Pulmonary artery endothelial cell (primary cell): ENCODE measurements around the gene GLRX5. TPM values are rescaled to one million over a fixed set of nuclear protein-coding genes. Genes with fewer than 3 reads are reported as not detected.

Experiments used
- DNase-seq: peaks from one replicate; pipeline ENCODE4 v3.0.0-alpha.2; 2011; ENCODE audit warnings: low read depth, low spot score
- total RNA-seq: library from RNA; depleted of rRNA; stranded (reverse); fragments of >200 nt; gene quantifications from 2 replicates; pipeline ENCODE4 v1.2.3, GENCODE V29; 2014

The GLRX5 gene
- total RNA-seq, 1 donor from 2014 or later: 65.7 TPM

DNA sequence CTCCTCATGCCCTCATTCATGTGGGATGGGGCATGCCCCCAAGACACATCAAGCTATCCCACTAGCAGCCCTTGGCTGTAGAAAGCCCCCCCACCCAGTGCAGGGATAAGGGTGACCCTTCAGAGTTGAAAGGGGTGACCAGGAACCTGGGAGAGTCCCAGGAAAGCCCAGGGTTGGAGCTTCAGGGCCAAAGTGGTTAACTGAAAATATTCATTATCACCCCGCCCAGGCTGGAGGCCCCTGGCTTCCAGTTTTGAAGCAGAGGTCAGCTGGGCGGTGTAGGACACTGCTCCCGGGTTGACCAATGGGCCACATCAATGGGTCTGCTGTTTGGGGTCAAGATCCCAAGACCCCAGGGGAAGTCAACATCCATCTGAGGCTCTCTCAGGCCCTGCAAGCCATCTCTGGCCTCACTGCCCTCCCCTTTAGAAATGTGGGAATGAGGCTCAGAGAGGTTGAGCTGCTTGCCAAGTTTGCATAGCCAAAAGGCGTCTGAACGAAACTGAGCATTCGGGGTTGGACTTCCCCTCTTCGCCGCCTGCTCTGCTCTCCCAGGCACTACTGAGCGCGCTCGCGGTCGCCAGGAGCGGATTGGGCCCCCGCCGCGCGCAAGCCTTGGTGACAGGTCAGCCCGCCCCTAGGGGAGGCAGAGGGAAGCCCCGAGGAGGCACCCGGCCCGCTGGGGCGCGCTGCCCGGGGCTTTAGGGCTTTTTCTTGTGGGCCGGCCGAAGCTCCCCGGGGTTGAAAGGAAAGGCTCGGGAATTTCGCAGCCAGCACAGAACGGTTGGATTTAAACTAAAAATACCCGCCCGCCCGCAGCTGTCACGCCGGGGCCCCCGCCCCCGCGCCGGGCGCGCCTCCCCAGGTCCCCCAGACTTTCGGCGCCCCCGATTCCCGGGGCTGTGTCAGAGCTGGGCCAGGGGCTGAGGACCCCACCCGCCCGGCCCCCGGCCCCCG is 19.0 kb upstream of the GLRX5 start:
- DNase-seq: no peak

DNA sequence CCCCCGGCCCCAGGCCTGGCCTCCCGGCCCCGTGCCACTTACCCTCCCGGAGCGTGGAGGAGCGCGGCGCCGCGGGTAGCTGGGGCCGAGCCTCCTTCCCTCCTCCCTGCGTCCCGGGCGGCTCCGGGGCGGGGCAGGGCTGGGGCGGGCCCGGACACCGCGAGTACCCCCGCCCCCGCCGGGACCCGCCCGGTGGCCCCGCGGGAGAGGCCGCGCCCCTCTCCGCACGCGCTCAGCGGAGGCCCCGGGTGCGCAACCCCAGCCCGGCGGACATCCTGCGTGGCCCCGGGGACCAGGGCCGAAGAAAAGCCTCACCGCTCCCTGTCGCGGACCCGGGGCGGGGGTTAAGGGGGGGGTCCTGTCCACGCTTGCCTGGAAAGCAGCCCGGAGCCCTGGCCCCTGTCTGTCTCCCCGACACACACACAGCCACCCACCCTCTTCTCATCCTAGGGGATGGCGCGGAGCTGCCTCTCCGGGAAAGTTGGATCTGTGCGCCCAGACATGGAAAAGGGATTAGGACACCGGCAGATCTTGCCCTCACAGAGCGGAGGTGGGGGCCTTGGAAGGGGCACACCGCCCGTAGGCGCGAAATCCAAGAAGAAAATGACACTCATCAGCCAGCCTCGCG is 18.2 kb upstream of the GLRX5 start, which contains the start of gene SYNE3:
SYNE3 (minus strand) TSS at position 97 of the 628 bp plus-strand sequence. CDS start 40,829 bp downstream, outside the sequence.
- DNase-seq: no peak

DNA sequence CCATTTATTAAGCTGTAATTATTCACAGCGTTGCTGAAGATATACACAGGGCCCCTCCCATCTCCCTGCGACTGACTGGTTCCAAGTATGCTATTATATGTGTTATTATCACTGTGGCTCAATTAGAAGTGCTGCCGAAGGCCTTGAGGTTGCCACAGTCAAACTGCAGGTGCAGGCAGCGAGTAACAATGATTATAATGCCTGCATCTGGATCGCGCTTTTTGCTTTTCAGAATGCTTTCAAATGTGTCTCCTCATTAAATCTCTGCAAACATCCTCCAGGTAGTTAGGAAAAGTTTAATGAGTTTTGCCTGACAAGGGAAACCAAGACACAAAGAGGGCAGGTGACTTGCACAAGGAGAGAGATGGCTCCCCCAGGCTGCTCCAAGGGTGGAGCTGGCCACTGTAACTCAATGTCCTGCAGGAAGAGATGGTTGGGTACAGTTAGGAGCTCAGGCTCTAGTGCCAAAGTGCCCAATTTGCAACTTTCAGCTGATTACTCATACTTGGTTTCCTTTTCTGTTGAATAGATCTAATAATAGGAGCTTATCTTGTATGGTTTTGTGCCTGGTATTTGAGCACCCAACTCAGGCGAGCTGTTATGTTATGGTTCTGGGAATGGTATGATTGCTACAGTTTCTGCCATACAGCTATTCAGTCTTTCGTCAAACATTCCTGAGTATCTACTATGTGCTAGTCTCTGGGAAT is 16.7 kb upstream of the GLRX5 start:
- DNase-seq: no peak

DNA sequence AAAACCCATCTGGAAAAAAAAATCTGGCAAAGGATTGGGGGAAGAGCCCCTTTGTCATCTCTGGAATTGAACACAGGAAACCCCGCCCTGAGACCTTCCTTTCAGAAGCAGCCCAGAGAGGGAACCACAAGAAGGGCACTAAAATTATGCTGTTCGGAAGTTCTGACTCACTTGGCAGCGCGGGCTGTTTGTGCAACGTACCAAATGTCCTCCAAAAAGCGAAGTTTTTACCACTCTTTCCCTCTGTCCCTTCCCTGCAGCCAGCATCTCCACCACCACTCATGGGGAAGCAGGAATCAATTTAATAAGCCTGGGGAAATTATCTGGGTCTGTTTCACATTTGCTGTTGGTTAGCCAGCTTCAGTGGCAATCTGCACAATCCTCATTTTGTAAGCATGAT is 15.2 kb upstream of the GLRX5 start:
- DNase-seq: no peak

DNA sequence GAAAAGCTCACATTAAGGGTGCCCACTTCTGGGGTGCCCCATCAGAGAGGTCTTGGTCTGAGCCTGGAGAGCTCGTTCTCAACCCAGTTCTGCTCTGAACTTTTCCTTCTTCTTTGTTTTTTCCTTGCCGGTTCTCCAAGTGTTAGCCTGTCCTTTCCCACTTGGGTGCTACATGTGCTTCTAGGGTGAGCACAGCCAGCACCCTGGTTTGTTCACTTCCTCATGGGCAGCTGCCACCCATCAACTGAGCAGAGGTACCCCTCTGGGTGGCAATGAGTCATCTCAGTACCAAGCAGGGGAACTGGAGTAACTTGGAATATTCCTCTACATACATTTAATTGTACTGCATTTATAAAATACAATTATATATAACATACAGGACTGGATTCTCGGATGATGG is 14.5 kb upstream of the GLRX5 start:
- DNase-seq: no peak

DNA sequence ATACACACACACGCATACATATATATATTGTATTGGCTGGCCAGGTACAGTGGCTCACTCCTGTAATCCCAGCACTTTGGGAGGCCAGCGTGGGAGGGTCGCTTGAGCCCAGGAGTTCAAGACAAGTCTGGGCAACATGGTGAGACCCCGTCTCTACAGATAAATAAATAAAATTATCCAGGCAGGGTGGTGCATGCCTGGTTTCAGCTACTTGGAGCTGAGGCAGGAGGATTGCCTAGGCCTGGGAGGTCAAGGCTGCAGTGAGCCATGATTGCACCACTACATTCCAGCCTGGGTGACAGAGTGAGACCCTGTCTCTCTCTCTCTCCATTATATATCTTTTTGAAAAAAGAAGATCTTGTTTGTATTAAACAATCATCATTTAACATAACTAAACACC is 13.8 kb upstream of the GLRX5 start:
- no peak for DNase-seq

DNA sequence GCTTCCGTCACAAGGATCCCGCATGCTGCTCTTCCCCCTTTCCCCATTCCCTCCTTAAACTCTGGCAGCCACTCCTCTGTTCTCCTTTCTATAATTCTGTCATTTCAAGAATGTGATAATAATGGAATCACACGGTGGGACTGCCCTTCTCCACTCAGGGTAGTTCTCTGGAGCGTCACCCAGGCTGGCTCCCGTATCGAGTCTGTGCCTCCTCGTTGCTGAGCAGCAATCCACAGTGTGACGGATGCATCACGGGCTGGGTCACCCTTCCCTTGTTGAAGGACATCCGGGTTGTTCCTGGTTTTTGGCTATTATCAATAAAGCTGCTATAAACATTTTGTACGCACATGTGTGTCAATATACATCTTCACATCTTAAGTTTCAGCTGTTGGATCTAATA is 12.7 kb upstream of the GLRX5 start:
- no peak for DNase-seq

DNA sequence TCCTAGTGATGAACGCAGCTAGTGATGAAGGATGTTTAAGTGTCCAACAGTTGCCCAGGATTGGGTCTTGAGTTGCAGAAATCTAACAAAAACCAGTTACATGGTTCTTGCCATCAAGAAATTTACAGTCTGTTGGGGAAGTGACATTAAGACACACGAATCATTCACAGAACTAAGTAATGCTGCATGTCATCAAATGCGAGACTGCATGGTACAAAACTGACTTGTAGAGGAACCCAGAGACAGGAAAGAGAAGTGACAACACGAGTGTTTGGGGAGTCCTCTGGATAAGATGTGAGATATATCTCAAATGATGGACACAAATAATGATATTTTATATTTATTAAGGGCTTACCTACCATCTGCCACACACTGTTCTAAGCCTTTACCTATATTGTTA is 12.3 kb upstream of the GLRX5 start:
- DNase-seq: no peak

DNA sequence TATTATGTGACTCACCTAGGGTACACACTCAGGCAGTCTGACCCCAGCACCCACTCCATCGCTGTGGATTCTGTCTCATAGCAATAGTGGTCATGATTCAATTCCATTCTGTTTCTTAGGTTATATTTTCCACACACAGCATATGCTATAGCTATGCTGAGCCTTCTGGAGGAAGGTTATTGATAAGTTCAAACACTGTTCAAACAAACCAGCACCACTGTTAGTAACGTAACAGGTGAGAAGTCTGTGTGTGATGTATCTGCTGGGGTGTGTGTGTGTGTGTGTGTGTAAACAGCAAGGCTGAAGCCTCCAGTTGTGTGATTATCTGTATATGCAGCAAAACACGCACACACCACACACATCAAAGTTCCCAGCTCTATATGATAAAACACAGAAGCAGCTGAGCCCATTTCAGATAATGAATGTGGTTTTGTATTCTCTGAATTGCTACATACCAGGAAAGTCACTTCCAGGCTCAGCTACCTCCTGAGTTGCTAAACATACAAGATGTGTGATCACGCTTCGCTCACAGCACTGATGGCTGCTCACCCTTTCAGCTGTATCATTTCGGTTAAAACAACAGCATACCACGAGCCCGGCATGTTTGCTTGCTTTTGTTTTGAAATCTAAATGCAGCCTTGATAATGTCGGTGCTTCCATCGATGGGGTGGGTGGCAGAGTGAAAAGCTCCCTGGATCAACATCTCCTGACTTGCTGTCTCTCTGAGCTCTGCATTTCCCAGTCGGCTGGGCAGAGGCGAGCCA is 11.6 kb upstream of the GLRX5 start:
- no peak for DNase-seq

DNA sequence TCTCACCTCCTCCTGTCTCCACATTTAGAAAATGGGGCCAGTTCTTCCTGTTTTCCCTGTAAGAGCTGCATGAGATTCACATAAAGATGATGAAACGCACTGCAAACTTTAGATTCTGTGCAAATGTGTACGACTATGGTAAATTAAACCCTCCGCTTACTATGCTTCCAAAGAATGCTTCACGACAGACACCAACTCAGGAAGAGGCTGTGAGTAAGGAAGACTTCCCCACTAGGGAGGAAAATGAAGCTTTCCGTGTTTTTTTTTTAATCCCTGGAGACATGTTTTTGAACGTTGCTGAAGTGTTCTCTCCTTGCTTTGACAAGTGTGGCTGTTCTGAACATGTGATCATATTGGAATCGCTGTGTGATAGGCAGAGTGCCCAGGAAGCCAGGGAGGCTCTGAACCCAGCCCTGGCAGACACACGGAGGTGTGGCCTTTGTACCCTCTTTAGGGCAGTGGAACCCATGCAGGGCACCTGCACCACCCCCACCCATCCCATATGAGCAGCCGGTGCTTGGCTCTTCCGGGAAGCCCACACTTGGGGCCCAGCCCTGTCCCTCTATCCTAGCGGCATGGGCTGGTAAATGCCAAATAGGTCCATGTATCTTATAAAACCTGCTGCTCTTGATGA is 10.9 kb upstream of the GLRX5 start:
- DNase-seq: no peak

DNA sequence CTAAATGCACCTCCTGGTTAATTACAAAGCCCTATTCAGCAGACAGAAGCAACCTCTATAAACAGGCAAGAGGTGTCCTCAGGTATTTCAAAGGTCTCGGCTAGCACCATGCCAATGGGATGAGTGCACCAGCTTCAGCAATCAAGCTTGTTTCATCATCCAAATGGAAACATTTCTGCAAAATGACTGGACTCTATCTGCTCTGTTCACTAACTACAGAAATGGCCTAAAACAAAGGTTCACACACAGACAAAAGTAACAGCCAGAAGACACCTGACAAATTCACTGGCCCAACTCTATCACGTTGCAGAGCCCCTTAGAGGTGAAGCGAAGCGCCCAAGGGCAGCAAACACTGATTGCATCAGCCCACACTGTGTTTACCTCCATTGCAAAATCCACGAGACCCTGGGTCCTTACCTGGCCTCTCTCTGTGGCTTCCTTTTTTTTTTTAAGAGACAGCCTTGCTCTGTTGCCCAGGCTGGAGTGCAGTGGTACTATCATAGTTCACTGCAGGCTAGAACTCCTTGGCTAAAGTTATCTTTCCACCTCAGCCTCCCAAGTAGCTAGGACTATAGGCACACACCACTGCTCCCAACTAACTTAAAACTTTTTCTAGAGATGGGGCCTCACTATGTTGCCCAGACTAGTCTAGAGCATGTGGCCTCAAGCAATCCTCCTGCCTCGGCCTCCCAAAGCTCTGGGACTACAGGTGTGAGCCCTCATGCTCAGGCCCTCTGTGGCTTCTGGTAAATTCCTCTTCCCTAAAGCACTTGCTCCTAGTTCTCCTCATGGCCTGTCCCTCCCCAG is 9.9 kb upstream of the GLRX5 start:
- DNase-seq: no peak

DNA sequence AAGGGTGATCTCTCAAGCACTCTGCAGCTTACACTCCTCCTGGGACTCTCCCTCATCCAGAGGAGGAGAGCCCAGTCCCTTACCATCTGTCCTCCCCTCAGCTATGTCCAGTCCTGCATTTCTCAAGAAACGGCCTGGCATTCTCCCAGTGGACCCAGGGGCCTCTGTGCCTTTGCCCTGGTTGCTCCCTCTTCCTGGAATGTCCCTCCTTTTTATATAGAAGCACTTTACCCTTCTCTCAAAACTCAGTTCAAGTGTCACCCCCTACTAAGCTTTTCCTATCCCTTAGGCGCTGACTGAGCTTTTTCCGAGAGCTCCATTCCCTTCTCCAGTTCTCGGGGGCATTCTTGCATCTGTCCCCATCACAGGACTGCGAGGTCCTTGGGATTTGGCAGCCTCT is 8.9 kb upstream of the GLRX5 start:
- DNase-seq: no peak

DNA sequence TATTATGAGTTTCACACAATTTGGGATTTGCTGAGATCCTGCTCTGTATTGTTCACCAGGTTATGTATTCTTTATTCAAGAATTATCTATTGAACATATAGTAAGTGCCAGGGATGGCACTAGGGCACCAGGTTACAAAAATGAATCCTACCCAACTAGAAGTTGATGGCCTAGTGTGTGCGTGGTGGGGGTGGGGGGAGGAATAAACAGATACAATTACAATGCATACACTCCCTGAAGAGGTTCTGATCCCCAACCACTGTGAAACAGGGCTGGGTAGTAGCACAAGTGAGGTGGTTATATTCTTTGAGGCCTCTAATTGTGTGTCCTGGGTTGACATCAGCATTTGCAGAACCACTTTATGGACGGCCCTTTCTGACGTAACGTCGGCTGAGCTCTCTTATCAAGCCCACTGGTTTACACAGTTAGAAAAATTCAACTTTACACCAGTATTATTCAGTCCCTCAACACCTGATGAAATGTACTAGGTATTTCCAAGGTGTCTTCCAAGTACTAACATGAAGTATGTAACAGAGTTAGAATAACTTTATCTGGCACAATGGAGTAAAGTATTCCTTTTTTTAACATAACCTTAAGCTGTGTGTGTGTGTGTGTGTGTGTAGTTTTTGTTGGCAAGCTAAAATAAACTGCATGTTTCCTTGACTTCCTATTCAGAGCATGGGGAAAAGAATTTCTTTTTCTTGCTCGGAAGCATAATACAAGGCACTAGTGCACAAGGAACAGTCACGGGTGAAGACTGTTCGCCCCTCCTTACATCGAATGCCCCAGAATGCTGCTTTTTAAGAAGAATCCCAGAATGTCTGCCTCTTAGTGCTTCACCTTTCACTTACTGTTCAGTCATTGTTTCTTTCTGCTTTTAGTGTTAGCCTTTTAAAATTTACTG is 8.1 kb upstream of the GLRX5 start:
- DNase-seq: no peak

DNA sequence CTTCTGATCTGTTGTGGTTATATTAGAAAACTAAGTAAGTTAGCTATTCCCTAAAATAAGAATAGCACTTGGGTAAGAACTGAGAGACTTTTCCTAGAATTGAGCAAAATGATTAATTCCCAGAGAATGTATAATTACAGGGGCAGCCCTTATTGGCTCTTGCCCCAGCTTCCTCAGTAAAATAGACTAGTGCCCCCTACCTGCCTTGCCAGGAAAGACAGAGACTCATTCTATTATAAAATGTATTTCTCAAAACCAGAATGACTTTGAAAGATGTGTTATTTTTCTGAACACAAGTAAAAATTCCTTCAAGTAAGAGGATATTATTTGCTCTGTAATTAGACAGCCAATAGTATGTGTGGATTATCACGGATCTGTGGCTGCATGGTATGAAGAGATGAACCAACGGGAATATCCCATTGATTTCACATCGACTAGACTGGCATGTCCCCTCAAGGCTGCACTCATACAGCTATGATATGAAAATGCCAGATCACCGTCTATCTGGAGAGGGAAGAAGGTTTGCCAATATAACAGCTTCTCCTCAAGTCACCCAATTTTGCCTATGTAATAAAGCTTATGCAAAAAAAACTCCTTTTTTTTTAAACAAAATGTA is 7.4 kb upstream of the GLRX5 start:
- no peak for DNase-seq

DNA sequence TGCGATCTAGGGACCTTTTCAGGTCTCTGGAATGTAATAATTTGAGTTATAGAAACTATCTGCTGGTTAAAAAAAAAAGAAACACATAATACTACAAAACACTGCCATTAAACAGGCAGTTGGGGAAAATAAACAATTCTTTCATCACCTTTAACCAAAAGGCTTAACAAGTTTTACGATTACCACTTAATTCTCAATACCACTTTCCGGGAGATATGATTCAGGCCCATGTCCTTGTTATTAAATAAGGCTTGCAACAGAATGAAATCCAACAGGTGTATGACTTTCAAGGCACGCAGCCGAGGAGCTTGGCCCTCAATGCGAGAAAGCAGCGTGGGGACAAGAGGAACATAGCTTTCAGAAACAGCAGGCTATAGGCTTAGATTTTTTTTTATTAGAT is 5.6 kb upstream of the GLRX5 start:
- no peak for DNase-seq

DNA sequence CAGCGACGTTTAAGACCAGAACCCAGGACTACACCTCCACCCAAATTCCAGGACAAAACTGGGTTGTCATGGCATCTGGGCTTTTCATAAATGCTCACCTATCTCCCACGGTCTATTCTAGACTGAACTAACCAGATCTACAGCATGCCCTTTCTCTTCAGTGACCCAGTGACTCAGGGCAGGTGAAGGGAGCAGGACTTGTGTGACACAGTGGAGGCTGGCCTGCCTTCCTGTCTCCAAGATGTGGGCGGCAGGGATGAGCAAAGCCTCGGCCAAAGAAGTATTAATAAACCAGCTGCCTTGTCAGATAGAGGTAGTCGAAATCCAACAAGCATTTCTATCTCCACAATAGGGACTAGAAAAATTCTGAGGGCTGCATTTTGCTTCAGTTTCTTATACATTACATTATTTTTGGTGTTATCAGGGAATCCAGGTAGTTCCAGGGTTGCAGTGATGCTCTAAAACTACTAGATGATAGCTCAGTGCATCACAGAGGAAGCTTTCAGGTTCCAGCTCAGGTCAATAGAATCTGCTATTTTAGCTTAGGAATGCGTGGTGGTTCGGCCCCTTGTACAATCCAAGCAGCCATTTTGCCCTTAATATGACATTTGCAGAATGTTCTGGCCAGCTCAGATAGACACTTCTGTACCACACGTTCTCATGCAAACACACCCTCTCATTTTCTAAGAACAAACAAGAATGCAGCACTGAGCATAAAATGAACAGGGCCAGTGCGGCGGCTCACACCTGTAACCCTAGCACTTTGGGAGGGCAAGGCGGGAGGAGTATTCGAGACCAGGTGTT is 4.2 kb upstream of the GLRX5 start:
- no peak for DNase-seq

DNA sequence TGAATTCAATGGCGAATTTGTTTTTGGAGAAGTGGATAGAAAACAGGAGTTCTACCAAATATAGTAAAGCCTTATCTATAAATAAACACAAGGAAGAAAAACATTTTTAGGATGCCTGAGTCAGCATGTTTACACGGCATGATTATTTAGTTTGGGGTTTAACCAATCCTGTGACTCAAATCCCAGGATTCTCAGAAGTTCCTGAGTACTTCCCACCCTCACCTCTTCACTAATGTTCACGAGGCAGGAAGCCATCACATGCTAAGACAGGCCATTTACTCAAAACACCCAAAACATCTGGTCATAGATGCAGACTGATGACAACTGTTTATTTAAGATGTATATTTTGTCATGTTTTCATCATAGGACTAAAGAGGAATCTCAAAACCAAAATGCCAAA is 3.4 kb upstream of the GLRX5 start:
- no peak for DNase-seq

DNA sequence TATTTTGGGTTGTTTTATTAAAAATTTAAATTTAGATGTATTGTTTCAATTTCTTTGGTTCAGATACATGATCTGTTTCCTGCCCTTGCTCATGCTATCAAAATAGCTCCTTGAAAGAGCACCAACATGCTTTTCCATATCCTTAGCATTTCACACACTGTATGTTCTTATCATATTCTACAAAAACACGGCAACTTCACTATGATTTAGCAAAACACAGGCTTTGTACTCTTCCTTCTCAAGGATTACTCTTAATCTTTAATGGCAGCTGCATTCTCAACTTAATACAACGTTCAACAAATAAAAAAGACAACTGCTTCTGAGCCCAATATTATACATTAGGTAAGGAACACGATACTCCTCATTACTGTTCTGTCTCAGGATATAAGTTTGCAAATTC is 2.9 kb upstream of the GLRX5 start:
- DNase-seq: no peak
